ENCODE measurements around the gene RSPH1. TPM values are rescaled to one million over a fixed set of nuclear protein-coding genes. Genes with fewer than 3 reads are reported as not detected.

The RSPH1 gene
- total and polyA plus RNA-seq, 2 of the 8 experiments (the other 6 are each of a cell fraction or from before 2014, with no cell fraction given), result 0.24 TPM; not detected in 1

DNA sequence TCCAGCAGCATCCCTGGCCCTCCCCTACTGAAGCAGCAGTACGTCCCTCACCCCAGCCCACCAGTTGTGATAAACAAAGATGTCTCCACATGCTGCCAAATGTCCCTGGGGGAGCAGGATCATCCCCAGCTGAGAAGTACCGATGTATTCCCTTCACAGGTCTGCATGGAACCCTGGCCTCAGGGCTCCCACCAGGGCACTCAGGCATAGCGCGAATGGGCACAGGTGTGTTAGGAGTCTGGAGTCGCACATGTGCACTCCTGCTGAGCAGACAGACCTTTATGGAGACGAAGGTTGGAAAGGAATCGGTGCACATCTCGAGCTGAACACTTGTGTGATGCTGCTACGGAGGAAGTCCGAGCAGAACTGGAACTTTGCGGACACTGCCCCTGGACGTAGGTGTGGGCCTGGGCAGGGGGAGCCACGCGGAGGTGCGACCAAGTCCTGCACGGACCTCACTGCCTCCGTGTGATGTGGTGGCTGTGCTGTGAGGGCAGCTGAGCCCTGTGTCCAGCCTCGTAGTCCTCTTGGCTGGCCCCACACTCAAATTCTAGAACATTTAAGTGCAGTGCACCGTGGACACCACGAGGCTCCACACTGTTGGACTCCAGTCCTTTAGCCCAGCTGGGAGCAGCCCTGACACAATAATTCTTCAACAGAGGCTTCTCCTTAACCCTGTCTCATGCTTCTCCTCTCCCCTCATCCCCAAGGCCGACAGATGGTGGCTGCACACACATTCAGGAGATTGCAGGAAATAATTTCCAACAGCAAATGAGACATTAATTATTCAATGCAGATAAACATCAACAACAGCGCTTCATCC lies 43.4 kb downstream of the RSPH1 start:
- Histone ChIP-seq H4K91ac (replicated peaks; ENCODE audit: insufficient read length, low read length) (peak overlapping the region; percentile 1), H4K8ac (ENCODE audit: extremely low read depth, insufficient read depth, low read length) (no peak overlapping the region), H3K4me3 (ENCODE audit: extremely low read depth in 1 of 4, insufficient read depth in 2 of 4, low read depth in 3 of 4, low read length in 4 of 4) (no peak overlapping the region), H3K36me3 (ENCODE audit: control insufficient read depth in 2 of 4, insufficient read depth in 4 of 4, low read length in 3 of 4) (no peaks in the 10 kb centered on the region), H2BK20ac (ENCODE audit: low read length) (no peak overlapping the region), H3K18ac (ENCODE audit: extremely low read depth, low read length) (no peak overlapping the region), H3K9ac (replicated peaks in 1 of 4; ENCODE audit: extremely low read depth in 1 of 4, low read depth in 3 of 4, low read length in 3 of 4) (no peak overlapping the region), H3K27me3 (replicated peaks in 1 of 4; ENCODE audit: control insufficient read depth in 3 of 4, extremely low read depth in 1 of 4, insufficient read depth in 3 of 4, low read length in 3 of 4) (no peaks in the 10 kb centered on the region), H2BK5ac (ENCODE audit: low read depth, low read length) (no peak overlapping the region; the same call in 1 of the 2 replicates), H4K5ac (ENCODE audit: insufficient read length, low read depth, low read length) (no peak overlapping the region), H4K20me1 (replicated peaks in 1 of 2; ENCODE audit: control insufficient read depth in 1 of 2, insufficient read depth in 2 of 2, low read length in 2 of 2) (peaks cover 0 to 3% of the 10 kb centered on the region in 2 experiments), H2BK15ac (ENCODE audit: low read length) (peak overlapping the region; percentile 46; the same call in 1 of the 2 replicates), H3K4me1 (replicated peaks in 1 of 4; ENCODE audit: control insufficient read depth in 3 of 4, insufficient read depth in 4 of 4, low read length in 3 of 4) (peaks cover 0 to 2% (median 0%) of the 10 kb centered on the region in 4 experiments; a peak in 2 of 7 replicates), H3K23me2 (ENCODE audit: low read depth, low read length) (no peaks in the 10 kb centered on the region), H2BK120ac (replicated peaks; ENCODE audit: low read depth, low read length) (no peak overlapping the region), H3K79me2 (ENCODE audit: control insufficient read depth in 1 of 2, insufficient read depth in 2 of 2, low read length in 2 of 2) (no peaks in the 10 kb centered on the region), H3K56ac (replicated peaks; ENCODE audit: insufficient read length, low read depth, low read length) (no peak overlapping the region), H3K4me2 (ENCODE audit: insufficient read depth in 1 of 2, low read depth in 2 of 2, low read length in 2 of 2) (no peak overlapping the region), H3K9me3 (ENCODE audit: insufficient read depth in 2 of 2, low read depth in 1 of 2, low read length in 1 of 2) (no peaks in the 10 kb centered on the region), H3K27ac (ENCODE audit: low read depth, low read length) (no peak overlapping the region), H3K4ac (replicated peaks; ENCODE audit: insufficient read length, low read depth, low read length) (no peak overlapping the region), H2BK12ac (ENCODE audit: low read depth, low read length) (no peak overlapping the region), H3K14ac (ENCODE audit: insufficient read length) (no peak overlapping the region), H3K23ac (ENCODE audit: insufficient read length) (no peak overlapping the region), H2AFZ (ENCODE audit: low read length) (no peak overlapping the region), H2AK5ac (ENCODE audit: low read depth, low read length) (no peak overlapping the region; the same call in 1 of the 2 replicates), H3K79me1 (ENCODE audit: low read depth, low read length) (no peaks in the 10 kb centered on the region)
- ChIA-PET POLR2A (ENCODE audit: partially characterized antibody) (no interaction called here), CTCF (ENCODE audit: partially characterized antibody) (interaction anchor here (0.6 to 1.5 kb wide), 4 partner anchors 14 to 183 kb away, joined by 3 to 4 read pairs (median 4); no protein-coding TSS in a partner anchor)
- FAIRE-seq (no peak), DNase-seq (ENCODE audit: low read depth in 1 of 2, low spot score in 2 of 2) (no peak)
- WGBS, 2 experiments (ENCODE audit: extremely low coverage in 1 of 2, insufficient coverage in 1 of 2, insufficient read length in 1 of 2, insufficient replicate concordance in 2 of 2, low coverage in 1 of 2, low lambda C conversion rate in 2 of 2, missing lambda C conversion rate in 1 of 2), result 92% methylated on average over 20 of the region's 22 CpGs; no CpG with 5 or more reads in 1 of the 2 experiments

Measured in H1 (cell line).